DMS153 treated with DMSO at 0.1 percent for 48 hours (cell line): ENCODE results near the gene KCNMB1.

Experiments
- DNase-seq: peaks from one replicate; lab custom pipeline; 2025; ENCODE audit not compliant: unreplicated experiment; lab: John Stamatoyannopoulos, UW

KCNMB1 gene, protein sequence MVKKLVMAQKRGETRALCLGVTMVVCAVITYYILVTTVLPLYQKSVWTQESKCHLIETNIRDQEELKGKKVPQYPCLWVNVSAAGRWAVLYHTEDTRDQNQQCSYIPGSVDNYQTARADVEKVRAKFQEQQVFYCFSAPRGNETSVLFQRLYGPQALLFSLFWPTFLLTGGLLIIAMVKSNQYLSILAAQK

GRCh38 chr5:170388818-170389549, at the start of gene KCNMB1:
Gene KCNMB1 (minus strand): TSS chr5:170389367. CDS start chr5:170385447, 3,920 bp downstream.
- DNase-seq: no peak

DNA sequence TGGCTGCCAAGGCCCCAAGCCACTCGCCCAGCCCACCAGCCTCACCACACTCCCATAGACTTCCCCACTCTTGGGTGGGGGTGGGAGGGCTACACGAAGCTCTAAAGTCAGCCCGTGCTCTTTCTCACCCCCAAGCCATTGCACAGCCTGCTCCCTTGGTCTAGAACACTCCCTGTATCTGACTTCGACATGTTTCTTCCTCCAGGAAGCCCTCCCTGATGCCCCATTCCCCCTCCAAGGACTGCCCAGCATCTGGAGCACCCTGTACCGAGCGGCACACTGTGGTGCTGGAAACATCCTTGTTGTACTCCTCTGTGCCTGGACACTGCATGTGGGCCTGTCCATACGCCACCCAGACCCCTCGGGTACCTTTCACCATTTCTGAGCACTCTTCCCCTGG, 49.4 kb upstream of the KCNMB1 start:
- no peak for DNase-seq

DNA sequence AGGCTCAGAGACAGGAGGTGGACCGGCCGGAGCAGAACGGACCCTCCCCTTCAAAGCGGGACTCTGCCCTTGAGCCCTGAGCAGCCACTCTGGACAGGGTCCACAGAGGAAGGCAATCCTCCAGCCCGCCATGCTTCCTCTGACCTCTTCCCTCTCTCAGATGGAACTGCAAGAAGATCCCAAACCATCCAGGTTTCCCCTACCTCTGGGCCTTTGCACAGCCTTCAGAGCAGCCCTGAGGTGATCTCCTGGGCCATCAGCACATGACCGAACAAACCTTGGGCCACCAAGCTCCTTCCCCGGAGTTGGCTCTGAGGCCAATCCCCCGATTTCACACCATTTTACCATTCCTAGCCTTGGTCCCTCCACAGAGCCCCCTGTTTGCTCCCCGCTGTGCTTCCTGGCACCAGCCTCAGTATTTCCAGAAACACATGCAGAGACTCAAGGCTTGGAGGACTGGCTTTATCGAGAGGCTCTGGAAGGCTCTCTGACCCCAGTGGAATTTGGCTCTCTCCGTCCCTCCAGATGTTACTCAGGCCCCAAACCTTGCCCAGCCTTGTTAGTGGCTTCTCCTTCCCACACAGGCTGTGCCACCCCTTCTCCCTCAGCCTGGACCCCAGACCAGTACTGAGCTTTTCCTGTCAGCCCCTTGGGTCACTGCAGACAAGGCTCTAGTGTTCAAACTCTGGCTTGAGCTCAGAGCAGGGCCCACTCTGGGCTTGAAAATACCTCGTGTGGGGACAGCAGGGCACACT, 48.6 kb upstream of the KCNMB1 start:
- DNase-seq: no peak

DNA sequence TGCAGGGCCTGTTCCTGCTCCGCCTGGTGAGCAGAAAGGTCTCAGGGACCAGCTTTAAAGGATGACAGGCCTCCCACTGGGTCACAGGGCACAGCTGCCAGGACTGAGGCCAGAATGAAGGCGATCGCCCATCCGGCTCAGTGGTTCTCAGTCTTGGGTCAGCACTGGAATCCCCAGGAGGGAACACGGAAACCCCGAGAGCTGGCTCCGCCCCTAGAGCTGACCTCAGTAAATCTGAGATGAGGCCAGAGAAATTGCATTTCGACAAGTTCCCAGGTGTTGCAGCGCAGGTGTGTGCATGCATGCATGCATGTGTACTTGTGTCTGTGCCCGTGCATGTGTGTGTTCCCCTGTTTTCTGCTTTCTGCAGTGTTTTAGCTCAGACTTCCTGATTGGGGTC, 47.2 kb upstream of the KCNMB1 start:
- no peak for DNase-seq

DNA sequence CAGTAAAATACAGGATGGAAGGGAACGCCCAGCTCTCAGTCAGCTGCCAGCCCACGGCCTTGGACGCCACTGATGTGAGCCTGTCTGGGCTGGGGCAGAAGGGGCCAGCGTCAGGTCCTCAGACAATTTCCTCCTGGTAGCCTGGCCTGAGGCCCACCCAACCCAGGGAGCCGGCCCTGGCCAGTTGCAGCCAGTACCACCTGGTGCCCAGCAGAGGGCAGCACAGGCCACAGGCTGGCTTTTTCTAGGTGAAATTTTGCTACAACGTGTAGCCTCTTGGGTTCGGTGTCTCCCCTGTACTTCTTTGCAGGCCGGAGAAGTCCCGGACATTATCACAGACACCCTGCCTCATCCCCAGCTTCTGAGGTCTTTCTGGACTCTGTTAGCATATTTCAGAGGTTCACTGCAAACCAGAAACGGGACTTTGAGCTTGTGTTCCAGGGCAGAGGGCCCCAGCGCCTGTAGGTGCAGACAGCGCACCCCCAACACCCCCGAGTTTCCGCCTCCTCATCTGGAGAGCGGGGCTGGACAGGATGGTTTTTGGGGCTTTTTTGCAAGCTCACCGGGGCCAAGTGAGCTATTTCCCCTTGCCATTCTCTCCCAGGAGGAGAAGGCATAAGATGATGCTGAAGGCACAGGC, 45.9 kb upstream of the KCNMB1 start:
- DNase-seq: no peak

DNA sequence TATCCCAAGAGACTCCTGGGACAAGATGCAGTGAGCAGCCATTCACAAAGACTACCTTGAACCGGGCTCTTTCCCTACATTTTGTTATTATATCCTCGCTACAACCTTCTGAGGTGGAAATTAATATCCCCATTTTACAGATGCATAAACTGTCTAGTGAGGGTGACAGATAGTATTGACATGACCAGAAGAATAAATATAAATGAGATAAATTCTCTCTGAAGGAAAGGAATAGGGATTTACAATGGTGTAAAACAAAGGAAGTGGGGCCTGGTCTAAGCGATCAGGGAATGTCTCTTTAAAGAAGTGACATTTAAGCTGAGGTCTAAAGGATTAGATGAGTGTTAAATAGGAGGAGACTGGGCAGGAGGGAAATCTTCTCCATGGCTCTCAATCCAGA, 43.5 kb upstream of the KCNMB1 start:
- DNase-seq: no peak

GRCh38 chr5:170431571-170431970, 42.4 kb upstream of the KCNMB1 start:
- no peak for DNase-seq

DNA sequence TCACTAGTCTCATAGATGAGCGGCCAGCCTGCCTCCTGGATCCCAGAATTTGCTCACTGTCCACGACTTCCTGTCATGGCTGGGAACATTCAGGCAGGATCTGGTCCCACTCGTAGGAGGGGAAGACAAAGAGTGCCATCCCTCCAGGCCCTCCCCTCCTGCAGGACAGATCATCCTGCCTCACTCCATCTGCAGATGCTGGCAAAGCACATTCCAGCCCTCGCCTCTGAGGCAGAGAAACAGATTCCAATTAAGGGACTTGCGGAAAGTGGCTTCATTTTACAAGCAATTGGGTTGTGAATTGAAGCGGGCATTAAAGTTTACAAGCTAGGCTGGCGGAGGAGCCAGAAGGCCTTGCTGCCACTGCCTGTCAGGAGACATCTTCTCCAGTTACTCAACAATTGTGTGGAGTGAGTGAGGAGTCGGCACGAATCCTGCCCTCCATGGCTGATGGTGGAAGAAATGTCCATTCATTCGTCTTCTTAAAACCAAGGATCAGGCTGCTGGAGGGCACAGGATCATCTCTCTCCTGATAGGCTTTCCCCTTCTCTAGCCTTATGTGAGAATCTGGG, 41.8 kb upstream of the KCNMB1 start:
- DNase-seq: no peak

GRCh38 chr5:170430256-170430655, 41.1 kb upstream of the KCNMB1 start:
- DNase-seq: no peak

- DNase-seq: no peak
Measured at GRCh38 chr5:170429014-170429413, 39.8 kb upstream of the KCNMB1 start.

DNA sequence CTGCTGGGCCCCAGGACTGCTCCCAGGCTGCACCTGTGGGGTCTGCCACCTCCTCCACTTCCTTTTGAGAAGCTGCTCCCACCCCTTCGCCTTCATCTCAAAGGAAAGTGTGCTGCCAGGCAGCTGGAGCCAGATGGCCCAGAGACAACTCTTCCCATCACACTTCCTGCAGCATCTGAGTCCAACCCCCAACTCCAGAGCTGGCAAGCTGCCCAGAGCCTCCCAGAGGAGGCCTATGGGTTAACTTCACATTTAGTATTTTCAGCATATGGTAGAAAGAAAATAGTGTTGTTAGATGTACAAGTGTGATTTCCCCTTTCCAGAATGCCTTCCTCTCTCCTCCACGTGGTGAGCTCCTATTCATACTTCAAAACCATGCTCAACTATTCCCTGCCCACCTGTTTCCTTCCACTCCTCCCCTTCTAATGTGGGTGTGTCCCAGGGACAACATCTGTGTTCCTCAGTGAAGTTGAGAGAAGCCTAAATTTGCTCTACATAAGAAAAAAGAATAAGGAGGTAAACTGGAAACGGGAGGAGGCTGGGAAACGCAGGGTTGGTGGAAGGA, 38.6 kb upstream of the KCNMB1 start:
- no peak for DNase-seq

GRCh38 chr5:170426786-170427185, 37.6 kb upstream of the KCNMB1 start:
- no peak for DNase-seq

GRCh38 chr5:170426149-170426767, 37.1 kb upstream of the KCNMB1 start:
- DNase-seq: no peak

- no peak for DNase-seq
Measured at GRCh38 chr5:170425731-170426130, 36.6 kb upstream of the KCNMB1 start.

DNA sequence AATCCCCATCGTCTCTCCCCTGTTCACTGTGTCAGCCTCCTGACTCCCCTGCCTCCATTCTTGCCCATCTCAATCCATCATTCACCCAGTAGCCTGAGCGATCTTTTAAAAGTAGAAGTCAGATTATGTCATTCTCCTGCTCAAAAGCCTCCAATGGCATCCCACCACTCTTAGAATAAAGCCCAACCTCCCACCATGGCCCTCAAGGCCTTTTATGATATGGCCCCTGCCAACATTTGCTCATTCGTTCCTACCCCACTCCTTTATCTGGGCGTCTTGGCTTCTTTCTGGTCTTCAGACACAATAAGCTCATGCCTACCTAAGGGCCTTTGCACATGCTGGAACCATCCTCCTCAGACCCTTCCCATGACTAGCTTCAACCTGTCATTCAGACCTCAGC, 35.5 kb upstream of the KCNMB1 start:
- no peak for DNase-seq

DNA sequence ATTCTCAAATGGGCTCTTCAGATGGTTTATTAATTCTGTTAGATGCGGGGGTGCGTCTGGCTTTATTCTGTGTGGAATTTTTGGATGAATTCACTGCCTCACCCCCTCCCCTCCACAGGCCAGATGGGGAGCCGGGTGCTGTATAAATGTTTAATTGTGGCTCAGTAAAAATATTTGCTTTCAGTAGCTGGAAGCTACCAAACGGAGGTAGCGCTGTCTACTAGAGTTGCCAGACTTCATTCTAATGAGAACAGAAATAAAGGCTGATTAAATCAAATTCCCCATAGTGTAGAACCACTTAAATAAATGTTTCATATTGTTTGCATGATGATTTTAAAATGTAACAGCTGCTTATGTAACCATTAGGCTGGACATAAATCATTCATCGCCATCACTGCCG, 34.5 kb upstream of the KCNMB1 start:
- no peak for DNase-seq

GRCh38 chr5:170421826-170422225, 32.7 kb upstream of the KCNMB1 start:
- DNase-seq: no peak

GRCh38 chr5:170420806-170421412, 31.7 kb upstream of the KCNMB1 start:
- no peak for DNase-seq

GRCh38 chr5:170419643-170420042, 30.5 kb upstream of the KCNMB1 start:
- no peak for DNase-seq

- DNase-seq: no peak
Measured at GRCh38 chr5:170418736-170419135, 29.6 kb upstream of the KCNMB1 start.
